ENCODE results near the gene FXYD7.
A peak's percentile ranks its signal among the peaks of the same experiment; 100 is the strongest.

Gene FXYD7

DNA sequence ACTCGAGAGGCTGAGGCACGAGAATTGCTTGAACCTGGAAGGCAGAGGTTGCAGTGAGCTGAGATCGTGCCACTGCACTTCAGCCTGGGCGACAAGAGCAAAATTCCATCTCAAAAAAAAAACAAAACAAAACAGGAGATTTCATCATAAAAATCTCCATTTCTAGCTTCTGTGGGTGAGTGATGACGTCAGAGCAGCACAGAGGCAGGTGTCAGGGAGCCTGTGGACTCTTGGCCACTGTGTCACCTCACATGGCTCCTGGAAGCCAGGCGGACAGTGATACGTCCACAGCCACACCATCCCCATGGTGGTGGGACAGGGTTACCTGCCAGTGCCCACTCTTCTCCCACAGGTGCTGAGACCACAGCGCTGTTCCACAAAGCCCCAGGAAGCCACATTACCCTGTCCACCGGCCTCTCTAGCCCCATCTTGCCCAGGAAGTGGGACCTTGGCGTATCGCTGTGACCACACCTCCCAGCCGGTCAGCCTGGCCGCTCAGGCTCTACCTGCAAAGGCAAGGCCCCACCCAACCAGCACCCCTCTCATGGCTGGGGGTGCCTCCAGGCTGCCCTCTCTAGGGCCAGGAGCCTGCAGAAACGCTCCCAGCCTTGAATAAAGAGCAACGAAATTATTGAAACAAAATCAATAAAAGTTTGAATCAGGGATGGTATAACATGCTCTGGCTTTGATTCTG, 29.9 kb upstream of the FXYD7 start:
- no peak for DNase-seq

DNA sequence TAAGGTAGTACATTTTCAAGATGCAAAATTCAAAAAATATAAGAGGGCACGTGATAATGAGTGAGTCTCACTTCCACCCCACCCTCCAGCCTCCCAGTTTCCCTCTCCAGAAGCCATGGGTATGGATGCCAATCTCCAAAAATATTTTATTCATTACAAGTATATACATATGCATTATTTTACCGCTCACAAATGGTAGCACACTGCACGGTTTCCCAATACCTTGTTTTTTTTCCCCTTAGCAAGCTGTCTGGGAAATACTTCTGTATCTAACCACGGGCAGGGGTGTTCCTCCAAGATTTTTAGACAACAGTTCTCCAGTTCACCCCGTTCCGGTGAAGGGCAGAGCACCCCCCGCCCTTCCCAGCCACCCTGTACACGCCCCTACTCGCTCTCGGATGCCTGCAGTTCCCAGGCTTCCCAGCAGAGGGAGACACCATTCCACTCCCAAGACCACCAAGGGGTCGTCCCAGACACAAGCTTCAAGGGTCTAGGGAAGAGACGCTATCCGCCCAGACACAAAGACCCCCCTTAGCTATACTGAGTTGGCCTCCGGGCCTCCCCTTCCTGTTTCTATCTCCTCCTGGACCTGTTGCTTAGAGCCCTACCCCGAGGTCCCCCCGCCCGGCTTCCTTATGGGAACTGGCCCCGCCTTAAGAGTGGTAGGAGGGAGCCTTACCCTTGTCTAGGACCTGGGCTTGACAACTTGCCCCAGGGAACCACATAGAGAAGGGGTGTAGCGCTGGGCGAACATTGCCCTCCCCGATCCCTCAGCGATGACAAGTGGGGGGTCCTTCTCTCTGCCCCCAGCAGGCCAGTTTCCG, 28.5 kb upstream of the FXYD7 start:
- peak; percentile 74 to 78 for DNase-seq

- peak; percentile 87 to 88 for DNase-seq
Observed at GRCh38 chr19:35115177-35115951, 27.7 kb upstream of the FXYD7 start, which contains the start of gene FXYD3. Gene FXYD3 (plus strand): TSS chr19:35115823. CDS start chr19:35119377, 3,554 bp downstream.

- no peak for DNase-seq
Observed at GRCh38 chr19:35116072-35116801, 26.8 kb upstream of the FXYD7 start.

DNA sequence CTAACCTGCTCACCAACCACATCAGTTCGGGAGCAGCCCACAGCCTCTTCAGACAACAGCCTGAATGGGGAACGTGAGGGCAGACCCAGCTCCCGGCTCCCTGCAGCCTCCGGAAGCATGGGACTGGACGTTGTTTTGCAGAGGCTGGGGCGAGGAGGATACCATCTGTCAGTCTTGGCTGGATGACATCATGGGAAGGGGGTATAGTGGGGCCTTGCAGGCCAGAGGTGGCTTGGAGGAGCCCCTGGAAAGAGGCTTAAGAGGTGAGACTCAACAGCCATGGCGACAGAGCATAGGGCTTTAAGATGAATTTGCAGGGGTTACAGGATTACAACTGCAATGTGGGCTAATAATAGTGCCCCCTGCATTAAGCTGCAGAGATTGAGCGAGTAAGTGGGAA, 25.9 kb upstream of the FXYD7 start:
- DNase-seq = no peak

- DNase-seq = no peak
Observed at GRCh38 chr19:35117799-35118198, 25.3 kb upstream of the FXYD7 start.

GRCh38 chr19:35118268-35119020, 24.6 kb upstream of the FXYD7 start:
- no peak for DNase-seq

DNA sequence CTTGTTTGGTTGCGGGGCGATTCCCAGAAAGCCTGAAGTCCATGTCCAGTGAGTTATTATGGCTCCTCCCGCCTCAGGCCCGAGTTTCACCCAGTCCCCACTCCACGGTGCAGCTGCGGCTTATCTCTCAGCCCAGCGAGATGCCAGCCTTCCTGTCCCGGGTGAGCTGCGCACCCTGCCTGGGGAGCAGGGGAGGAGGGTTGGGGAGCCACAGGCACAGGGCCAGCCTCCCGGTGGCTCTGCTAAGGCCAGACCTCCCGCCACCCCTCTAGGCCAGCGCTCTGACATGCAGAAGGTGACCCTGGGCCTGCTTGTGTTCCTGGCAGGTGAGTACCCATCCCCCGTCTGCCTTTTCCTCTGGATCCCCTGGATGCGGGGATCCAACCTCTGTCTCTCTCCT, 24.0 kb upstream of the FXYD7 start:
- no peak for DNase-seq

GRCh38 chr19:35119578-35120155, 23.4 kb upstream of the FXYD7 start:
- DNase-seq = no peak

- no peak for DNase-seq
Observed at GRCh38 chr19:35120492-35120891, 22.6 kb upstream of the FXYD7 start.

DNA sequence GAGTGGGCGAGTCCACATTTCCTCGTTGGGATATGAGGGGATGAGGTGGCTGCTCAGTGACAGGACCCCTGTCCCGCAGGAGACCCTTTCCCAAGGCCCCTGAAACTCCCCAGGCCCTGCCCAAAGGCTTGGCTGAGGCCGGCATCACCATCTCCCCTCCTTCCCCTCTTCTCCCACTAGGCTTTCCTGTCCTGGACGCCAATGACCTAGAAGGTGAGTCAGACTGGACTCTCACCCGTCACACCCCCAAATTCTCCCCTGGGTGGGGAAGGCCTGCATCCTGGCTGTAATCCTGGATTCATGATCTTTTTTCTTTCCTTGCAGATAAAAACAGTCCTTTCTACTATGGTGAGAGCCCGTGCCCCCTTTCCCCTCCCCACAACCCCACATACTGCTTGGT, 22.2 kb upstream of the FXYD7 start:
- DNase-seq = no peak

GRCh38 chr19:35122687-35123551, 20.1 kb upstream of the FXYD7 start:
- no peak for DNase-seq

GRCh38 chr19:35123573-35123972, 19.5 kb upstream of the FXYD7 start:
- peak in 1 of 2 donors; percentile 37 for DNase-seq

GRCh38 chr19:35124098-35125060, 18.7 kb upstream of the FXYD7 start:
- DNase-seq = peak; percentile 88 to 94

GRCh38 chr19:35125270-35125717, 17.8 kb upstream of the FXYD7 start:
- no peak for DNase-seq

DNA sequence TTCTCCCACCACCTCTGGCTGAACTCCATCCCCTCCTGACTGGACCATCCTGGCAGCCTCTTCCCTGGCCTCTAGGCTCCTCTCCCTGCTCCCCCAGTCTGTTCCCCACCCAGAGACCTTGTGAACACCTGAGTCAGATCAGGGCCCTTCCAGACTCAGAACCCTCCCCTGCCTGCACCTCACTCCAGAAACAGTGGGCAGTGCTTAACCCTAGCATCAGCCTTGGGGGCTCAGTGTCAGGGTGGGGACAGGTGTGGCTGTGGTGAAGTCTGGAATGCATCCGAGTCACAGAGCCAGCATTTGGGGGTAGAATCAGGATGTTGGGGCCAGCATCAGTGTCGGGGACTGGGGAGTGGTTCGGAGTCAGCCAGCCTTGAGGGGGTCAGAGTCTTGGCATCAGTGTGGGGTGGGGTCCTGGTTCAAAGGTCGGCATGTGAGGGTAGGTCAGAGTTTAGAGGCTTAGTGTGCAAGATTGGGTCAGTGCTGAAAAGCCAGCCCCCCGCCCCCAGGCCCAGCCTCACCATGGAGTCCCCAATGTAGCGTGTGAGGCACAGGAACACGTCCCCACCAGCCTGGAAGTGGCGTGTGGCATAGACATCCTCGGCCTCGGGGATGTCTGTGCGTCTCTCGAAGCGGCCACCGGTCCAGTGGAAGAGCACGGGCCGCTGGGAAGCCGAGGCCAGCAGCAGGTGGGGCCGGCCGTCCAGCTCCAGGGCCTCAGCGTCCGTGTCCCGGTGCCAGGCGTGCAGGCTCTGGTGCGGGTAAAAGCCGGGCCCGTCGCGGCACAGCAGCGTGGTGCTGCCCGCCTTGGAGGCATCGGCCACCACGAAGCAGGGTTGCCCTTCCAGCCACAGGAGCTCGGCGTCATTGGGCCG, 17.1 kb upstream of the FXYD7 start:
- DNase-seq = no peak

GRCh38 chr19:35126624-35126959, 16.5 kb upstream of the FXYD7 start:
- DNase-seq = peak in 1 of 2 donors; percentile 72

- DNase-seq = no peak
Observed at GRCh38 chr19:35127871-35128270, 15.2 kb upstream of the FXYD7 start.

Data from hippocampal formation (tissue), 2 donors.